CD4-positive, alpha-beta T cell treated with Interleukin-12 subunit alpha and Interleukin-12 subunit beta, for 1 hour (primary cell): ENCODE data around the gene GPALPP1.
"Not testable (repeated sequence)": the region's sequence is repeated elsewhere in the genome, so short reads cannot be mapped to it uniquely, and the experiment has no call there.

Experiments used
- DNase-seq: peaks from one replicate; pipeline ENCODE4 v3.0.0-alpha.2; 2020

Gene GPALPP1

DNA sequence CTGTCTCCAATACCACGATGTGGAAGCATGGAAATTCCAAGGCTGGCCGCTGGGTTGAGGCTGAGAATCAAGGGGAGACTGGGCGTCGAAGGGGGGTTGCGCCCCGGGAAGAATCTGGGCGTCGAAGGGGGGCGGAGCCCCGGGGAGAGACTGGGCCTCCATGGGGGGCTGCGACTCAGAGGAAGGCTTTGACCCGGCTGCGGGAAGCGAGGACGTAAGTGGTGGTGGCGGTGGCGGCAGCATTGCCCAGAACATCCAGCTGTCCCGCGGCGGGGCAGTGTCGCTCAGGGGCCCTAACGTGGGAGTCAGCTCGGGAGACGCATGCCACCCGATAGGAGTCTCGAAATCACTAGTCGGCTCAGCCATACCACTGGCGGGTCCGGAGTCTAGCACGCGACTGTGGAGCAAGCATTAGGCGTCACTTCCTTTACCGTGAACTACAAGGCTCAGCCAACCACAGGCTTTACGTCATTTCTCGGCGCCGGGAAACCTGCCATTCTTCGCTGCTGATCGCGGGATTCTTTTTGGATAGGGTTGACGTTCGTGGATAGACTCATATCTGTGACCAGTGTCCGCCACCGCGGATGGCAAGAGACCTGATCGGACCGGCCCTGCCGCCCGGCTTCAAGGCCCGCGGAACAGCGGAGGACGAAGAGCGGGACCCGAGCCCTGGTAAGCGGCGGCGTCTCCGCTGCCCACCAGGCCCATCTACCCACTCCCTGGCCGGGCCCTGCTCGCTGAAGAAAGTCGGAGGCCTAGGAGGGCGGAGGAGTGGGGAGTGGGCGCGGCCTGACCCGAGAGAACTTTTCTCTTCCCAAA is at the start of gene GPALPP1, which contains the start of gene NUFIP1:
GPALPP1 (plus strand) TSS at position 468 of the 819 bp plus-strand sequence; CDS start at position 585, 117 bp downstream.
NUFIP1 (minus strand) TSS at position 401 of the 819 bp plus-strand sequence; CDS start at position 366, 35 bp downstream.
- DNase-seq, result peak; percentile 92

DNA sequence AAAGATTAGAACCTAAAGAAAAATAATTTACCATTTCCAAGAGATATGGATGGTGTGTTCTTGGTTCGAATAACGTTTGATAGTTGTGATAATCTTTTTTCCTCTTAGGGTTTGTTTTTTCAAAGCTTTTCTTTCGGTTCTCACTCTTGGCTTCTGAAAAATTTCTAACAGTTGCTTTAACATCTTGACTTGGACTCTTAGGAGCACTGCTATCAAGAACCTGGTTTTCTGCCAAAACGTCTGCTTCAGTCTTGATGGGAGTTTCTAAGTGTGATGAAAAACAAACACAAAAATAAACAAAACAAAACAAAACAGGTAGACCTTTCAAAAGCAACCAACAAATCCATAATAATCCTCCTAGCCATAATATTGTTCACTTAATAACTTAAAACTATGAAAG is 45.9 kb upstream of the GPALPP1 start:
- DNase-seq, result not testable (repeated sequence)

DNA sequence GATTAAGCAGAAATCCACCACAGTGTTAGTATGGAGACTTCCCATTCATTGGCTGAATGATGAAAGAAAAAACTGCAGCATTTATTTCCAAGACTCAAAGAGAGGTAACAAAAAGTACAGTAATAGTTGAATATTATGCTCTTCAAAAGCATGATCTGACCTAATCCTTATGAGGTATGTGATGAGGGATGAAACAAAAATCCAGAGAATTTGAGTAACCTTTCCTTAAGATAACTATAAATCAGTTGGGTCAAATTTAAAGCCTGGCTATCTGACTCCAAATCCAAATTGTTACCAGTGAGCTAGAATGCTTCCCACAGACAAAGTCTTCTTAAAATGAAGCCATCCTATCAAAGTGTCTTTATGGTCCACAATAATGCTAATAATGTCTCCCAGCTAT is 38.2 kb upstream of the GPALPP1 start:
- no peak for DNase-seq

- no peak for DNase-seq
Observed at GRCh38 chr13:44952671-44953070, 36.7 kb upstream of the GPALPP1 start.

- no peak for DNase-seq
Observed at GRCh38 chr13:44954224-44954623, 35.1 kb upstream of the GPALPP1 start.

- DNase-seq, result no peak
Observed at GRCh38 chr13:44955406-44955805, 33.9 kb upstream of the GPALPP1 start.

- DNase-seq, result no peak
Observed at GRCh38 chr13:44961997-44962396, 27.3 kb upstream of the GPALPP1 start.

GRCh38 chr13:44967704-44968433 is 21.5 kb upstream of the GPALPP1 start:
- no peak for DNase-seq

DNA sequence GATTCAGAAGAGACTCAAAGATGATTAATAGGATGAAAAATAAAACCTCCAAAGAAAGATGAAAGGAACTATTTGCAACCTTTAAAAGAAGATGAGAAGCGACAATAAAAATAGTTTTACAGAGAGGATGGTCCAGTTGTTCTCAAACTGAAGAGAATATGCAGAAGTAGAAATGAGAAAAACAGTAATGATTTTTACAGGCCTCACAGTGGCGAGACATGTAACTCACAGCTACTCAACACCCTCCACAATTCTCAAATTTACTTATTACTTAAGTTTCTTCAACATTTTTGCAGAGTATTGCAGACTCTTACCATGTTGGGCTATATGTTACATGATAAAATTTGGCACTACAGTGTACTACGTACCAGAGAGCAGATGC is 20.9 kb upstream of the GPALPP1 start:
- no peak for DNase-seq

DNA sequence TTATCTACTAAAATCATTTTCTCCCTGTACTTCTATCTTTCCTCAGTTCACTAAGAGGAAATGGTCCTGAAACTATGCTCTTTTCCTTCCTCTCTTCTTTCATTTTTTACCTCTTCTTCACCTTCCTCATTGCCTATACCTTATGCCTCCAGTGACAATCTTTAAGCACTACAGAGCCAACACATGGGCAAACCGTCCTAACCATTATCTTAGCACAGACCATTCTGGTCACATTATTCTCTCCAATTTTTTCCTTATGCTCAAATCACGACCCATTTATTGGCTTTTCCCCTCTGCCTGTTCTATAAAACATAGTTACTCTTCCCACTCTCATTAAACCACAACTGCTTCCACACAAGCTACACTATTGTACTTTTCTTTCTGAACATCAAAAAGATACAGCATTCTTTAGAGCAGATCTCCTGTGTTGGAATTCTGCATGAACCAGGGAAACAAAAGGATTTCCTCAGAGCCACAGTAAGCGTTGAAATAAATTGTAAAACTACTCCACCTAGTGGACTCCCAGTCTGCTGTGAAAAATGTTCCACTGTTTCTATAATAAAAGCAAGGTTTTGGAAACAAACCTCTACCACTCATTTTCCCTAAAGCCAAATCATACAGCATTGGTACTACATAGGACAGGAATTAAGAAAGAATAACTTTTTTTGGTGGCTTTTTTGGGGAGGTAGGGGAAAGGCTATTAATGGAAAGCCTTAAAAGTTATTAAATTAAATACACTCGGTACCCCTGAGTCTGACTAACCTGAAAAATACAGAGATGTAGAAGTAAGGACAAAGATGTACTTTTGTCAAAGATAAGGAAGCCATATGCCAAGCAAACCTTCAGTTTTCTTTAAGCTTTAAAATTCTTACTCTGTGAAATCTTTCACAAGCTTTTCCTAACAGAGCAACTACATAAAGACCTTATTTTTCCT is 19.5 kb upstream of the GPALPP1 start:
- DNase-seq, result peak; percentile 42

DNA sequence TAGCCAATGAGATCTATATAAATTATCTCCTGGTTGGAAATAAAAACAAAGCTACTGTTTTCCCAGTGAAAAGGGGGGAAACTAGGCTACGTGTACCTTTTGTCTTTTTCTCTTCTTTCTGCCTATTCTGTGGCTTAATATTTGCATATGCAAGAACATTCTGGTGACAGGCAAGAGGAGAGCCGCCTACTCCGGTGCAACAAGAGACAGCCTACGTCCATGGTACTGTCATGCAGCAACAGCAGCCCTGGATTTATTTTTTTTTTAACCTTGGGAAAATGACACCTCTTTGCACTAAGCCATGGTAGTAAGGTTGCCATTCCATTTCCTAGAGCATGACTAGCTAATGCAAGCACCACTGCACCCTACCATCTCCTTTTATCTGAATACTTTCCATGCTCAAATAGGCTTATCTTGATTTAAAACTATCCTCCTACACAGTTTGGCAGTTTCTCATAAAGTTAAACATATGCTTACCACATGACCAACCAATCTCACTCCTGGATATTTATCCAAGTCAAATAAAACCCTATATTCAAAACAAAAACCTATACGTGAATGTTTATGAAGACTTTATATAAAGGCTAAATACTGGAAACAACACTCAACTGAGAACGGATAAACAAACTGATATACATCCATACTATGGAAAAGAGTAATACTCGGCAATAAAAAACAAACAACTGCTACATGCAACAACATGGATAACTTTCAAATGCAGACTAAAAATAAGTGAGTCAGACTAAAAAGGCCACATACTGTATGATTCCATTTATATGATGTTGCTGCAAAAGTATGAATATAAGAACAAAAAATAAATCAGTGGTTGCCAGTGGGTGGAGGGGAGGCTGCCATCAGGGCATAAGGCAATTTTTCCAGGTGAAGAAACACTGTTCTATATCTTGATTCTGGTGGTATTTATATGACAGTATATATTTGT is 17.4 kb upstream of the GPALPP1 start:
- DNase-seq, result no peak

DNA sequence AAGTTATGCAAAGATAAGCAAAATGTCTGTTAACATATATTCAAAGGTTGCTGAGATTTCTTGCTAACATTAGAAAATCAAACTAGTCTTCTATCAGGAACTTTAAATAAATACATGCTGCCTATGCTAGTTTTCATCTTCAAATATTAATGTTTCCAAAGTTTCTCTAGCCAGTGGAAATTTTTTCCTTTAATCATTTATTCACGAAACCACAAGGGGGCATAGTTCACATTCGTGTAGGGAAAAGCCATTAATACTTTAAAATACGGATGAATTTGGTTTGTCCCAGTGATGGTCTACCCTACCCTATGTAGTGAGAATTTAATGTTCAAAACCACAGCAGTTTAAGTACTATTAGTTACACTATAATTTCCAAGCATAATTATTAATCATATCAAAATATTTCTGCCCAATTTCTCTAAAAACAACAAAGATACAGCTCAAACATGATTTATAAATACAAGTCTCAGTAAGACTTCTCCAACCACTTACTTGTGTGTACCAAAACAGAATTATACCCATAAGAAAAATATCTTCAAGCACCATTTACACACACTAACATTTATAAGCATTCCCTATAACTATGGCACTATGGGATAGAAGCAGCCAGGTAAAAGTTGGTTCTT is 16.3 kb upstream of the GPALPP1 start:
- peak; percentile 13 for DNase-seq

DNA sequence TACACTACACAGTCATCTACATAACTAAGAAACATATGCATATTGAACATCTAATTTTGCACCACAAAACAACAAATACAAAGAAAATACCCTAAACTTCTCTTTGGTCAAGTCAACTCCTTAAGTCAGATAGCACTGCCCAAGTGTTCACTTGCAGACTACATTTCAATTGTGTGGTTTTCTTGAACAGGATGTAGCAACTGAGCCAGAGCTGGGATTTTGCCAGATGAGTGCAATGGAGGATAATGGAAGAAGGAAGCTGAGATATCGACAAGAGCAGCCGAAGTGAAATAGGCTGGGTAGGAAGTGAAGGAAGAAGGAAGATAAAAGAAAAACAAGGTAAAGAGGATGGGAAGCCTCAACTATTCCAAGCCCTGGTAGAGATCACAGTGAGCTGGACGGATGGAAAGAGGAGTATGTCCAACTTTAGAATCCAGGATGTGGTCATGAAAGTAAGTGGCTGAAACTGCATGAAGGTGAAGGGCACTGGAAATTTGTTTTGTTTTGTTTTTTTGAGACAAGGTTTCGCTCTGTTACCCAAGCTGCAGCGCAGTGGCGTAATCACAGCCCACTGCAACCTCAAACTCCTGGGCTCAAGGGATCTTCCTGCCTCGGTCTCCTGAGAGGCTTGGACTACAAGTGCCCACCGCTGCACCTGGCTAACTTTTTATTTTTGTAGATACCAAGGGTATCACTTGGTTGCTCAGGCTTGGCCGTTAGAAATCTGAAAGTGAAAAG is 15.1 kb upstream of the GPALPP1 start:
- DNase-seq, result no peak

DNA sequence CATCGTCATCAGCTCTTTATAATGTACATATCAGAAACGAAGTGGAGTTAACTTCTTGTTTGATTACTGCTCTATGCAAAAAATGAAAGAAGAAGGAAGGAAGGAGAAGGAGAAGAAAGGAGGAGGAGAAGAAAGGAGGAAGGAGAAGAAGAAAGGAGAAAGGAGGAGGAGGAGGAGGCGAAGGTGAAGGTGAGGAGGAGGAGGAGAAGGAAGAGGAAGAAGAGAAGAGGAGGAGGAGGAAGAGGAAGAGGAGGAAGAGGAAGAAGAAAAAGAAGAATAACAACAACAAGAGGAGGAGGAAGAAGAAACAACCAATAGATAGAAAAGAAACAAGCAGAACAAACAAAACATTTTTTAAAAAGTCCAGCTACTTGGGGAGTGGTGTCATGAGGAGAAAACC is 13.1 kb upstream of the GPALPP1 start:
- DNase-seq, result no peak

DNA sequence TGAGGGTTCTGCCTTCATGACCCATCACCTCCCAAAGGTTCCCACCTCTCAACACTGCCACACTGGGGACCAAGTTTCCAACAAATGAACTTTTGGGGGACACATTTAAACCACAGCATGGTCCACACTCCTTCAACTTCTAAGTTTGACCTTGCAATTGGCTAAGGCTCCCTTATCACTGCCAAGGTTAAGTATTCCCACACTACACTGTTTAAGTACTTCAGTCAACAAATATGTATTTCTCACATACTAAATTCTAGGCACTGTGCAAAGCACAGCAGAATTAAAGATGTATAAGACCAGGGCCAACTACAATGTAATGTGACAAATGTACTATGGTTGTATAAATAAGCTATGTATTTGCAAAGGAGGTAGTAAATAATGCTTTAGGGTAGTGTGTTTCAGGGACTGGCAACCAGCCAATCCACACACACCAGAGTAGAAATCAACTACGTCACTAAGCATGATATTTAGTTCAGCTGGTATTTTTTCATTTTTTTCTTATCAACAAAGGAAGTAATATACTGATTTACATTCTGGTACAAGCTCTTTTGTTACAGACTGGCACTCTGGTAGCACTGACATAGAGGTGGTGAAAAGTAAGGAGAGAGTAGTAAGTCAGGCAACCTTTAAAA is 12.3 kb upstream of the GPALPP1 start:
- no peak for DNase-seq

GRCh38 chr13:44978328-44978727 is 11.0 kb upstream of the GPALPP1 start:
- DNase-seq, result no peak

- no peak for DNase-seq
Observed at GRCh38 chr13:44989941-44990340, 603 bp downstream of the GPALPP1 start.

DNA sequence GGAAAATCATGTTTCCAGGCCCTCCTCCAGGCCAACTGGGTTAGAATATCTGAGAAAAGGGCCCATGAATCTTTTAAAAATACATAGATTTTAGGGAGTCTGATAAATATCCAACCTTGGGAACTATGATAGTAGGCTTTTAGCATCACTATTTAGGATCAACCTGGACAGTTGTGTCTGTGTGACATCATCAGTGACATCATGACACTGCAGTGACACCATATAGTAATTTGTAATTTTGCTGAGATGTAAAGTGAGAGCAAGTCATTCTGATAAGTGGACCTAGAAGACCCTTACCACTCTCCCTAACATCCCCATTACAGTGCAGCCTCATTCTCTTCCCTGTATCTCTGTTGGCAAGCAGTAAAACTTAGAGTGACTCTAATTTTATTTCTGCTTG is 14.1 kb downstream of the GPALPP1 start:
- no peak for DNase-seq

- no peak for DNase-seq
Observed at GRCh38 chr13:45004096-45004495, 14.8 kb downstream of the GPALPP1 start.

DNA sequence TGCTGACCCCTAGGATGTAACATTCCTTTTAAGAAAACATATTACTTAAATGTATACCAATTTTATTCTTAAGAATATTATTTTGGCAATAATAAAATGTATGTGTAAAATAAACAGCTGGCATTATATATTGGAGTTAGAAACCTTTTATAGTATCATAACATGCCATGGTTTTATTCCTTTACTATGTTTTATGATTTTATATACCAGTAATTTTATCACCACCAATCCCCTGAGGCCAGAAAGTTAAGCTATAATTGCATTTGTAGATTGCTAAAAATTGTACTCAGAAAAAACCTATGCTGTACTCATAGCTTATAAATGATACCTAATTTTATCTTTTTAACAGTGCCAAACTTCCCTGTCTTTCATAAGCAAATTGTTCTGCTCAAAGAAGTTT is 17.9 kb downstream of the GPALPP1 start:
- no peak for DNase-seq
